Prostate gland (tissue), 2 donors: ENCODE data around the gene SKOR1.

Source experiments
- POLR2A ChIP-seq: fragments of 450-650 bp; IDR thresholded peaks from one replicate; pipeline ENCODE4 v1.6.1; 2016; ENCODE audit warnings: antibody characterized with exemption, mild to moderate bottlenecking
- POLR2AphosphoS5 ChIP-seq: sonication (generic); formaldehyde crosslinking; IDR thresholded peaks from one replicate; pipeline ENCODE4 v1.6.1; 2017; ENCODE audit warnings: antibody characterized with exemption
- TF ChIP-seq, protein P1 (sequence below), 4 experiments: fragments of 200-600 bp in 2 of 4; fragments of 450-650 bp in 2 of 4; sonication (generic) in 2 of 4; IDR thresholded peaks; 1 replicate in 3 of 4; 2 replicates in 1 of 4; pipeline ENCODE4 v1.5.1; 2016 to 2019; ENCODE audit warnings: antibody characterized with exemption in 4 of 4, mild to moderate bottlenecking in 2 of 4, moderate library complexity in 2 of 4

DNA sequence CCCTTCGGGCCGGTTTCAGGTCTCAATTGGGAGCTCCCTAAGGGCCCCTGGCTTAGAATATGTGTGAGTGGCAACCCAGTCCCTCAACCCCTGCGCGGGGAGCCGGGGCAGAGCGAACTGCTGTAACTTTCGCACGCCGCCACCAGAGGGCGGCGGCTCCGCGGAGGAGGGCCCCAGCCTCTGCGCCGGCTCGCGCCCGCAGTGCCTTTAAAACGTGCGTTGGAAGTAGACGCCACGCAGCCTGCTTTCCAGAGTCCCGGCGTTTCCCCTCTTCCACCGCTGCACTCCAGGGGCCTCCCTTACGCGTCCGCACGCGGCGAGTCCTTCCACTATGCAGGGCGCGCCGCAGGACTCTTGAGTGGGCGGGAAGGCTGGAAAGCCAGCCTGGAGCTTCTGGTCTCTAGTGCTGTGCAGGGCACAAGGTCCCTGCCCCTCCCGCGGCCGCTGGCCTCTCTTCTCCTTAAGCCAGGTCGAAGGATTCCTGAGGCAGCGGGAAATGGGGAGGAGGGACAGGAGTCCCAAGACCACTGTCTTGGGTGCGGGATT, 38.2 kb downstream of the SKOR1 start:
- TF ChIP-seq, protein P1, sequence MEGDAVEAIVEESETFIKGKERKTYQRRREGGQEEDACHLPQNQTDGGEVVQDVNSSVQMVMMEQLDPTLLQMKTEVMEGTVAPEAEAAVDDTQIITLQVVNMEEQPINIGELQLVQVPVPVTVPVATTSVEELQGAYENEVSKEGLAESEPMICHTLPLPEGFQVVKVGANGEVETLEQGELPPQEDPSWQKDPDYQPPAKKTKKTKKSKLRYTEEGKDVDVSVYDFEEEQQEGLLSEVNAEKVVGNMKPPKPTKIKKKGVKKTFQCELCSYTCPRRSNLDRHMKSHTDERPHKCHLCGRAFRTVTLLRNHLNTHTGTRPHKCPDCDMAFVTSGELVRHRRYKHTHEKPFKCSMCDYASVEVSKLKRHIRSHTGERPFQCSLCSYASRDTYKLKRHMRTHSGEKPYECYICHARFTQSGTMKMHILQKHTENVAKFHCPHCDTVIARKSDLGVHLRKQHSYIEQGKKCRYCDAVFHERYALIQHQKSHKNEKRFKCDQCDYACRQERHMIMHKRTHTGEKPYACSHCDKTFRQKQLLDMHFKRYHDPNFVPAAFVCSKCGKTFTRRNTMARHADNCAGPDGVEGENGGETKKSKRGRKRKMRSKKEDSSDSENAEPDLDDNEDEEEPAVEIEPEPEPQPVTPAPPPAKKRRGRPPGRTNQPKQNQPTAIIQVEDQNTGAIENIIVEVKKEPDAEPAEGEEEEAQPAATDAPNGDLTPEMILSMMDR (IDR thresholded peaks at IDR 0.05): peak; percentile 88 to 97 (median 94)
- TF ChIP-seq POLR2A (no peak), POLR2AphosphoS5 (peak; percentile 48)
